GM06990 (cell line): ENCODE measurements around the gene PPIP5K2.
"Not testable (repeated sequence)": the region's sequence is repeated elsewhere in the genome, so short reads cannot be mapped to it uniquely, and the experiment has no call there.

Source experiments
- DNase-seq: peaks from one replicate; pipeline ENCODE4 v3.0.0-alpha.2; 2011; ENCODE audit not compliant: insufficient read length; ENCODE audit errors: extremely low read depth
- H3K27me3 ChIP-seq: replicated peaks from 2 replicates; pipeline ENCODE4 v1.6.0; 2011; ENCODE audit warnings: low read length; ENCODE audit not compliant: control insufficient read depth, insufficient read depth
- H3K36me3 ChIP-seq: 2 replicates; pipeline ENCODE4 v1.5.1; 2011; ENCODE audit warnings: low read length; ENCODE audit not compliant: control insufficient read depth, insufficient read depth
- H3K4me3 ChIP-seq: replicated peaks from 2 replicates; pipeline ENCODE4 v1.5.1; 2011; ENCODE audit warnings: low read depth, mild to moderate bottlenecking, control low read depth, low read length
- TF ChIP-seq, protein P1 (sequence below): IDR thresholded peaks from 2 replicates; pipeline ENCODE4 v1.5.1; 2011; ENCODE audit warnings: low read length, control low read depth, mild to moderate bottlenecking, inconsistent platforms; ENCODE audit not compliant: insufficient read depth, poor library complexity, severe bottlenecking

Gene PPIP5K2

DNA sequence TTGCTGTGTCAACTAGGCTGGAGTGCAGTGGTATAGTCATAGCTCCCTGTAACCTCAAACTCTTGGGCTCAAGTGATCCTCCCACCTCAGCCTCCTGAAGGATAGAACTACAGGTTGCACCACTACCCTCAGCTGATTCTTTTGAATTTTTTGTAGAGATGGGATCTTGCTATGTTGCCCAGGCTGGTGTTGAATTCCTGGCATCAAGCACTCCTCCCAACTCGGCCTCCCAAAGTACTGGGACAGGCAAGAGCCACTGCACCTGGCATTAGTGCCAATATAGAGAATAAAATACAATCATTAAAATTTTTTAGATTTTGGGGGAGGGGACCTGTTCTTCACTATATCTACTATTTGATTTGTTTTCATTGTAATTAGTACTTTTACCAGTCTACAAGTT, 15.4 kb downstream of the PPIP5K2 start:
- Histone ChIP-seq H3K36me3 (no peaks in the 10 kb centered on the region; the same call in none of the 2 replicates), H3K27me3 (no peaks in the 10 kb centered on the region), H3K4me3 (no peak overlapping the region)
- TF ChIP-seq, protein P1, sequence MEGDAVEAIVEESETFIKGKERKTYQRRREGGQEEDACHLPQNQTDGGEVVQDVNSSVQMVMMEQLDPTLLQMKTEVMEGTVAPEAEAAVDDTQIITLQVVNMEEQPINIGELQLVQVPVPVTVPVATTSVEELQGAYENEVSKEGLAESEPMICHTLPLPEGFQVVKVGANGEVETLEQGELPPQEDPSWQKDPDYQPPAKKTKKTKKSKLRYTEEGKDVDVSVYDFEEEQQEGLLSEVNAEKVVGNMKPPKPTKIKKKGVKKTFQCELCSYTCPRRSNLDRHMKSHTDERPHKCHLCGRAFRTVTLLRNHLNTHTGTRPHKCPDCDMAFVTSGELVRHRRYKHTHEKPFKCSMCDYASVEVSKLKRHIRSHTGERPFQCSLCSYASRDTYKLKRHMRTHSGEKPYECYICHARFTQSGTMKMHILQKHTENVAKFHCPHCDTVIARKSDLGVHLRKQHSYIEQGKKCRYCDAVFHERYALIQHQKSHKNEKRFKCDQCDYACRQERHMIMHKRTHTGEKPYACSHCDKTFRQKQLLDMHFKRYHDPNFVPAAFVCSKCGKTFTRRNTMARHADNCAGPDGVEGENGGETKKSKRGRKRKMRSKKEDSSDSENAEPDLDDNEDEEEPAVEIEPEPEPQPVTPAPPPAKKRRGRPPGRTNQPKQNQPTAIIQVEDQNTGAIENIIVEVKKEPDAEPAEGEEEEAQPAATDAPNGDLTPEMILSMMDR: no peak
- no peak for DNase-seq

DNA sequence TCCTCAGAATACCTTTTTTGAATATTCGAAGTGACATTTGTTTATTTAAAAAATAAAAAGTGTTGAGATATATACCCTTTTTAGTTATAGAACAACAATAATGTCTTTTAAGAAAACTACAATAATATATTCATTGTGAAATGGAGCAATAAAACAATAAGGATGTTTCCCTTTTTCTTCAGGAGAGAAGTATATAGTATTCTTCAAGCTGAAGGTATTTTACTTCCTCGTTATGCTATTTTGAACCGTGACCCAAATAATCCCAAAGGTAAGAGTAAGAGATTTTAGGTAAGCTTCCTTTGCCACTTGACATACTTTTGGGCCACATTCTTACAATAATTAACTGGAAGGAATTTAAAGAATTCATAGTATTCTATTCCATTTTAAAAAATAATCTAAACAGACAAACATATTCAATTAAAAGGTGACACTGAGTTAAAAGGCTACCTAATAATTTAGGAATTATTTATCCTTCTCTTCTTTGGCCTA, 18.1 kb downstream of the PPIP5K2 start:
- Histone ChIP-seq H3K4me3 (no peak overlapping the region), H3K27me3 (no peaks in the 10 kb centered on the region), H3K36me3 (no peaks in the 10 kb centered on the region; the same call in 1 of the 2 replicates)
- TF ChIP-seq, protein P1: no peak
- DNase-seq: no peak

DNA sequence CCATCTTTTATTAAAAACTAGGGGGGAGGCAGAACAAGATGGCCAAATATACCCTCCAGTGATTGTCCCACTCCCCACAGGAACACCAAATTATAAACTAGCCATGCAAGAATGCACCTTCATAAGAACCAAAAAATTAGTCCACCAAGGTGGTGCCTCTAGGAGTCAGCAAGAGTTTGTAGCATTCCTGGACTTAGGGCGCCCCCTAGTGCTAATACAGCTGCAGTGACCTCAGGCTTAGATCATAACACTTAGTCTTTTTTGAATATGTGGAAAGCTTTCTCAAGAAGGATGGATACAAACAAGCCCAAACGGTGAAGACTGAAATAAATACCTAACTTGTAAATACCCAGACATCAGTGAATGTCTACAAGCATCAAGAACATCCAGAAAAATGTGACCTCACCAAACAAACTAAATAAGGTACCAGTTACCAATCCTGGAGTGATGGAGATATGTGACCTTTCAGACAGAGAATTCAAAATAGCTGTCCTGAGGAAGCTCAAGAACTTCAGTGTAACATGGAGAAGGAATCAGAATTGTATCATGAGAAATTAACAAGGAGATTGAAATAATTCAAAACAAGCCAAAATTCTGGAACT, 19.3 kb downstream of the PPIP5K2 start:
- no peaks in the 10 kb centered on the region for H3K27me3 ChIP-seq
- H3K36me3 ChIP-seq: no peaks in the 10 kb centered on the region; the same call in 1 of the 2 replicates
- no peak overlapping the region for H3K4me3 ChIP-seq
- TF ChIP-seq, protein P1: peak; percentile 91
- DNase-seq: peak; percentile 18

DNA sequence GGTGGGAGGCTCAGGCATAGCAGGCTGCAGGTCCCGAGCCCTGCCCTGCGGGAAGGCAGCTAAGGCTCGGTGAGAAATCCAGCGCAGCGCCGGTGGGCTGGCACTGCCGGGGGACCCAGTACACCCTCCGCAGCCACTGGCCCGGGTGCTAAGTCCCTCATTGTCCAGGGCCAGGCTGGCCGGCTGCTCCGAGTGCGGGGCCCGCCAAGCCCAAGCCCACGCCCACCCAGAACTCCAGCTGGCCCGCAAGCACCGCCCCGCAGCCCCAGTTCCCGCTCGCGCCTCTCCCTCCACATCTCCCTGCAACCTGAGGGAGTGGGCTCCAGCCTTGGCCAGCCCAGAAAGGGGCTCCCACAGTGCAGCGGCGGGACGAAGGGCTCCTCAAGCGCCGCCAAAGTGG, 22.0 kb downstream of the PPIP5K2 start:
- H3K36me3 ChIP-seq, H3K4me3 ChIP-seq, H3K27me3 ChIP-seq, DNase-seq: not testable (repeated sequence)

DNA sequence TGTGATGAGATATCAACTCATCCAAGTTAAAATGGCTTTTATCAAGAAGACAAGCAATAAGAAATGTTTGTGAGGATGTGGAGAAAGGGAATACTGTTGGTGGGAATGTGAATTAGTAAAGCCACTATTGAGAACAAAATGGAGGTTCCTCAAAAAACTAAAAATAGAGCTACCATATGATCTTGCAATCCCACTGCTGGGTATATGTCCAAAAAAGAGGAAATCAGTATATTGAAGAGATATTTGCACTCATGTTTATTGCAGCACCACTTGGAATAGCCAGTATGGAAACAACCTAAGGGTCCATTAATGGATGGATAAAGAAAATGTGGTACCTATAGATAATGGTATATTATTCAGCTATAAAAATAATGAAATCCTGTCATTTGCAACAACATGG, 25.1 kb downstream of the PPIP5K2 start:
- TF ChIP-seq, protein P1: no peak
- Histone ChIP-seq H3K27me3 (no peaks in the 10 kb centered on the region), H3K36me3 (no peaks in the 10 kb centered on the region), H3K4me3 (no peak overlapping the region)
- no peak for DNase-seq

DNA sequence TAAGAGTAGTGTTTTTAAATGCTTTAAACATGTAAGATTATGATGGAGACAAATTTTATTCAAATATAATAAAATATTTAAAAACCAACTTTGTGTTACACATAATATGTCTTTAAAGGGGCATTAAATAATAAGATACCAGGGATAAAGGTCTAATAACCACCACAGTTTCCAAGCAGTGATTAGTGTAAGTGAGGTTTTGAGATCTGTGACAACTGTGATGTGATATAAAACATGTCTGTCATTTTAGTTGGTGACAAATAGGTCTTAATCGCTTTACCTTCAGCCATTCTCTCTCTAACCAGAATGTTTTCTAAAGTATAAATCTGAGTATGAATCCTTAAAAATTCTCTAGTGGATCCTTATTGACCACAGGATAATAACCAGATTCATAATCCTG, 28.1 kb downstream of the PPIP5K2 start:
- Histone ChIP-seq H3K27me3 (no peaks in the 10 kb centered on the region), H3K36me3 (no peaks in the 10 kb centered on the region), H3K4me3 (no peak overlapping the region)
- no peak for DNase-seq
- TF ChIP-seq, protein P1: no peak
